ENCODE results near the gene SYNJ2. TPM values are rescaled to one million over a fixed set of nuclear protein-coding genes. Genes with fewer than 3 reads are reported as not detected.

Gene SYNJ2
- total RNA-seq, 1 experiment from 2014 or later = 24.5 TPM

DNA sequence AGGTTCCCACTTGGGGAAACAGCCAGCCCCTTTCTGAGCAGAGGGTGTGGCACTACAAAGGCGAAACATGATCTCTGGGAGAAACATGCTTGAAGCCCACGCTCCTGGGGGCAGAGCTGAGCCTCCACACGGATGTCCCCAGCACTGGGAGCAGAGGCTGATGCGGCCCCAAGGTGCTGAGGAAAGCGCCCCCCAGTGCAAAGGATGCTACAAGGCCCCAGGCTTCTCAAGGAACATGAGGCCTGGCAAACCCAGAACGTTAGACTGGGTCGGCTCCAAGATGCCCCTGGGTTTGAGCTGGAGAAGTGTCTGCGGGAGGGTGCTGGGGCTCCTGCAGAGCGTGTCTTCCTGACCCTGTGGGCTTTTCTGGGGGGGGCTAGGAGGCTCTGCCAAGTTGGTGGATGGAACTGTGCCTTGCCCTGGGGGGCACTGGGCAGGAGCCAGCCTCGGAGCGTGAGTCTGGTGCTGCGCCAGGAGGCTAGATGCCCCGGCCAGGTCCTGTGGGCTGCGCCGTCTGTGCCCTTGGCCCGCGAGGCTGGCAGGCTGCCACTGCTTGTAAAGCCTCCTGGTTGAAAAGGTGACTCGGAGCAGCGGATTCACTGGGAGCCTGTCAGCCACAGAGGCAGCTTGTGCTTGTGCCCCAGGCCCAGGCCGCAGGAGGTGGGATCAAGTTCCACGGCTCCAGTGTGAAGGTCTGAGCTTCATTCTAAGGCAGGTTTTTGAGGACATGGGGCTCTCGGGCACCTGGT, 8.1 kb downstream of the SYNJ2 start:
- peak overlapping the region in 1 of 3 experiments; percentile 82; a peak in 1 of 7 replicates for H3K27ac Mint-ChIP-seq
- TF ChIP-seq CTCF (conservative IDR thresholded peaks at IDR 0.05) = peak; percentile 23; the same call in 1 of the 3 replicates
- no peak overlapping the region for H4K5ac ChIP-seq (ENCODE audit: insufficient read length, low read depth, low read length)
- H3K27ac ChIP-seq (ENCODE audit: insufficient read length, low read depth, low read length) = no peak overlapping the region
- WGBS (ENCODE audit: extremely low coverage, insufficient read length, low lambda C conversion rate) = no CpG with 5 or more reads among the region's 22 CpGs
- no peak overlapping the region for H2BK120ac ChIP-seq (ENCODE audit: low read depth, low read length, poor library complexity, severe bottlenecking)
- no peak overlapping the region for H2BK12ac ChIP-seq (ENCODE audit: insufficient read length, low read depth, low read length)
- no peak overlapping the region for H3K18ac ChIP-seq (ENCODE audit: insufficient read length, low read depth, low read length)
- H3K56ac ChIP-seq (ENCODE audit: insufficient read length, low read depth, low read length) = no peak overlapping the region
- H3K36me3 Mint-ChIP-seq (ENCODE audit: insufficient read depth in 1 of 3, low read depth in 3 of 3) = peaks cover 3 to 8% (median 4%) of the 10 kb centered on the region in 3 experiments; a peak in 4 of 7 replicates
- H3K27me3 Mint-ChIP-seq (ENCODE audit: low read depth) = no peaks in the 10 kb centered on the region
- H3K79me1 ChIP-seq (ENCODE audit: insufficient read depth, low read depth, low read length, poor library complexity, severe bottlenecking) = no peaks in the 10 kb centered on the region
- H2BK5ac ChIP-seq (ENCODE audit: insufficient read length, low read length) = no peak overlapping the region
- H3K27me3 ChIP-seq (ENCODE audit: insufficient read depth, low read length) = no peaks in the 10 kb centered on the region
- no peak overlapping the region for H3K23ac ChIP-seq (ENCODE audit: insufficient read length, low read depth, low read length)
- H2BK20ac ChIP-seq (ENCODE audit: low read depth, low read length, poor library complexity, severe bottlenecking) = no peak overlapping the region
- H3K4me1 ChIP-seq (ENCODE audit: insufficient read depth, low read length) = peaks cover 8% of the 10 kb centered on the region; the same call in 1 of the 2 replicates
- no peak overlapping the region for H2BK15ac ChIP-seq (ENCODE audit: low read depth, low read length)
- H3K4ac ChIP-seq (ENCODE audit: low read depth, low read length) = no peak overlapping the region; the same call in 1 of the 2 replicates
- no peak overlapping the region for H3K9ac ChIP-seq (ENCODE audit: extremely low read depth, insufficient read length, low read length)
- no peaks in the 10 kb centered on the region for H3K9me3 ChIP-seq (ENCODE audit: control insufficient read depth, low read depth, low read length)
- H4K91ac ChIP-seq (ENCODE audit: insufficient read length, low read depth, low read length) = no peak overlapping the region
- H3K9me3 Mint-ChIP-seq = no peaks in the 10 kb centered on the region
- H3K4me2 ChIP-seq (ENCODE audit: insufficient read depth, insufficient read length, low read length) = no peak overlapping the region
- peaks cover 14% of the 10 kb centered on the region for H3K79me2 ChIP-seq (ENCODE audit: insufficient read depth, low read length)
- no peaks in the 10 kb centered on the region for H4K20me1 ChIP-seq (ENCODE audit: control insufficient read depth, insufficient read depth, insufficient read length)
- H3K4me3 Mint-ChIP-seq = no peak overlapping the region; a peak in 1 of 5 replicates
- H2AK5ac ChIP-seq (ENCODE audit: insufficient read length, low read length) = no peak overlapping the region
- H3K23me2 ChIP-seq (ENCODE audit: insufficient read length, low read depth, low read length, poor library complexity, severe bottlenecking) = no peaks in the 10 kb centered on the region
- no peak overlapping the region; the same call in 1 of the 2 replicates for H3K14ac ChIP-seq (ENCODE audit: insufficient read depth, low read length)
- no peak overlapping the region for H4K8ac ChIP-seq (replicated peaks; ENCODE audit: insufficient read length, low read depth, low read length)
- H3K4me1 Mint-ChIP-seq = peaks cover 44 to 56% of the 10 kb centered on the region in 2 experiments
- DNase-seq = no peak
- H3T11ph ChIP-seq (ENCODE audit: low read length) = no peak overlapping the region
- H2AFZ ChIP-seq (ENCODE audit: low read length) = no peak overlapping the region
